Endothelial cell of umbilical vein (primary cell): ENCODE data around the gene PLEKHS1. TPM values are rescaled to one million over a fixed set of nuclear protein-coding genes. Genes with fewer than 3 reads are reported as not detected.

Experiments used
- BruUV-seq: library from RNA; stranded (reverse); fragments of 400-500 nt; replicated peaks from 2 replicates; lab custom pipeline; 2021; lab: Mats Ljungman, UMichigan
- CTCF ChIA-PET: fragments of 300-600, 350-600 bp; sonication (Branson Sonifier 250); formaldehyde crosslinking; loops from one replicate; lab custom pipeline; 2021; ENCODE audit warnings: antibody characterized with exemption, inconsistent platforms; lab: Charles Lee
- POLR2A ChIA-PET: fragments of 300-600, 350-600 bp; sonication (Branson Sonifier 250); formaldehyde crosslinking; loops from one replicate; lab custom pipeline; 2021; ENCODE audit warnings: antibody characterized with exemption, inconsistent platforms; lab: Charles Lee
- DNase-seq: peaks from one replicate; pipeline ENCODE4 v3.0.0-alpha.2; 2011; ENCODE audit warnings: low read depth, low spot score
- FAIRE-seq: peaks from 2 replicates; lab custom pipeline; 2011; peaks lifted over from hg19 to GRCh38; lab: Jason Lieb, UNC
- H2AFZ ChIP-seq: 2 replicates; pipeline ENCODE4 v1.6.0; 2012; ENCODE audit warnings: low read depth, low read length, control low read depth, inconsistent platforms
- H3K27ac ChIP-seq: 2 replicates; pipeline ENCODE4 v1.5.1; 2011; ENCODE audit warnings: low read depth, mild to moderate bottlenecking, control low read depth, low read length, moderate library complexity; ENCODE audit not compliant: insufficient read depth
- H3K27me3 ChIP-seq, 2 experiments: 2 replicates each; pipeline versions ENCODE4 v1.6.0 to v1.6.1; 2011; ENCODE audit warnings: low read length in 2 of 2, mixed read lengths in 1 of 2; ENCODE audit not compliant: control insufficient read depth in 2 of 2, insufficient read depth in 2 of 2
- H3K36me3 ChIP-seq, 2 experiments: 2 replicates in 1 of 2; 3 replicates in 1 of 2; pipeline ENCODE4 v1.5.1; 2011; ENCODE audit warnings: low read length in 2 of 2, mild to moderate bottlenecking in 1 of 2, moderate library complexity in 1 of 2; ENCODE audit not compliant: control insufficient read depth in 2 of 2, insufficient read depth in 2 of 2; ENCODE audit errors: extremely low read depth in 1 of 2
- H3K4me1 ChIP-seq: 3 replicates; pipeline ENCODE4 v1.5.1; 2011; ENCODE audit warnings: mild to moderate bottlenecking, low read length; ENCODE audit not compliant: control insufficient read depth, insufficient read depth; ENCODE audit errors: extremely low read depth
- H3K4me2 ChIP-seq: 2 replicates; pipeline ENCODE4 v1.6.1; 2011; ENCODE audit warnings: low read length, control low read depth, mixed read lengths; ENCODE audit not compliant: insufficient read depth
- H3K4me3 ChIP-seq, 3 experiments: fragments of 200-600 bp in 1 of 3; sonication (generic), shearing (Covaris generic) in 1 of 3; replicated peaks in 1 of 3; 2 replicates each; pipeline ENCODE4 v1.5.1; 2011 to 2016; ENCODE audit warnings: control low read depth in 3 of 3, low read length in 3 of 3, mild to moderate bottlenecking in 2 of 3, inconsistent platforms in 1 of 3, low read depth in 1 of 3, moderate library complexity in 1 of 3; ENCODE audit not compliant: insufficient read depth in 1 of 3
- H3K79me2 ChIP-seq: 2 replicates; pipeline ENCODE4 v1.6.0; 2012; ENCODE audit warnings: low read length, inconsistent platforms; ENCODE audit not compliant: control insufficient read depth, insufficient read depth
- H3K9ac ChIP-seq: replicated peaks from 2 replicates; pipeline ENCODE3; 2011; ENCODE audit warnings: low read length, control low read depth; ENCODE audit not compliant: insufficient read depth; ENCODE audit errors: extremely low read depth
- H3K9me1 ChIP-seq: replicated peaks from 3 replicates; pipeline ENCODE4 v1.6.0; 2011; ENCODE audit warnings: mild to moderate bottlenecking, low read length; ENCODE audit not compliant: control insufficient read depth, insufficient read depth; ENCODE audit errors: extremely low read depth
- H3K9me3 ChIP-seq: replicated peaks from 2 replicates; pipeline ENCODE4 v1.5.1; 2012; ENCODE audit warnings: low read length, inconsistent platforms; ENCODE audit not compliant: control insufficient read depth, insufficient read depth
- H4K20me1 ChIP-seq: replicated peaks from 2 replicates; pipeline ENCODE3; 2011; ENCODE audit warnings: mild to moderate bottlenecking, low read length; ENCODE audit not compliant: control insufficient read depth, insufficient read depth; ENCODE audit errors: extremely low read depth
- CTCF ChIP-seq, 2 donors: IDR thresholded peaks; 1 replicate in 1 of 2; 2 replicates in 1 of 2; pipeline ENCODE4 v1.5.1; 2011; ENCODE audit warnings: low read length in 2 of 2, mild to moderate bottlenecking in 2 of 2, moderate library complexity in 2 of 2, control low read depth in 1 of 2, inconsistent platforms in 1 of 2, low read depth in 1 of 2; ENCODE audit not compliant: insufficient read depth in 1 of 2; ENCODE audit errors: extremely low read depth in 1 of 2
- EZH2 ChIP-seq: IDR thresholded peaks from 2 replicates; pipeline ENCODE4 v1.6.1; 2012; ENCODE audit warnings: borderline replicate concordance, low read depth, mild to moderate bottlenecking, moderate library complexity, low read length, inconsistent platforms; ENCODE audit not compliant: severe bottlenecking
- FOS ChIP-seq: IDR thresholded peaks from 2 replicates; pipeline ENCODE4 v1.6.1; 2011; ENCODE audit warnings: mild to moderate bottlenecking, low read length, moderate library complexity, borderline replicate concordance; ENCODE audit not compliant: insufficient read depth
- GATA2 ChIP-seq: IDR thresholded peaks from 2 replicates; pipeline ENCODE4 v1.7.0; 2011; ENCODE audit warnings: low read depth, mild to moderate bottlenecking, moderate library complexity, mixed read lengths, low read length; ENCODE audit not compliant: insufficient read length, insufficient read depth
- JUN ChIP-seq: IDR thresholded peaks from 2 replicates; pipeline ENCODE4 v1.6.1; 2011; ENCODE audit warnings: borderline replicate concordance, low read depth; ENCODE audit not compliant: insufficient read length, insufficient read depth
- MYC ChIP-seq: IDR thresholded peaks from one replicate; pipeline ENCODE4 v1.6.1; 2011; ENCODE audit warnings: mild to moderate bottlenecking, low read depth, low read length
- POLR2A ChIP-seq: IDR thresholded peaks from 2 replicates; pipeline ENCODE4 v1.6.1; 2012; ENCODE audit warnings: low read depth, mild to moderate bottlenecking, control low read depth, low read length
- POLR2AphosphoS5 ChIP-seq: IDR thresholded peaks from 2 replicates; pipeline ENCODE4 v1.6.1; 2012; ENCODE audit warnings: low read depth, mild to moderate bottlenecking, control low read depth, low read length, moderate library complexity; ENCODE audit not compliant: insufficient read depth
- dilution Hi-C: fragments of 300-500 bp; cut with MboI; formaldehyde crosslinking; loops from one replicate; pipeline ENCODE4 v1.15.0; 2019; ENCODE audit warnings: low sequenced_read_pairs; ENCODE audit not compliant: extremely low pct_ligation_motif_present
- intact Hi-C: fragments of 100-400 bp; cut with micrococcal nuclease; formaldehyde crosslinking; loops from one replicate; pipeline ENCODE4 v1.10.0; 2022
- polyA plus RNA-seq, 4 experiments: library from polyadenylated mRNA; depleted of rRNA in 3 of 4; stranded (reverse) in 3 of 4; unstranded in 1 of 4; fragments of >200 nt; gene quantifications; 2 replicates each; pipeline versions ENCODE4 v1.2.1 to v1.2.3, GENCODE V29; 2011 to 2012; ENCODE audit warnings: missing spikeins in 1 of 4
- total RNA-seq: library from RNA; stranded (reverse); gene quantifications from 2 replicates; pipeline ENCODE4 v1.2.3, GENCODE V29; 2021
- TF ChIP-seq, protein P1 (sequence below): IDR thresholded peaks from 2 replicates; pipeline ENCODE4 v1.6.1; 2011; ENCODE audit not compliant: insufficient read depth, insufficient read length

The PLEKHS1 gene
- total and polyA plus RNA-seq, 2 donors (not counting 3 experiments of a cell fraction or from before 2014, with no cell fraction given) = not detected

DNA sequence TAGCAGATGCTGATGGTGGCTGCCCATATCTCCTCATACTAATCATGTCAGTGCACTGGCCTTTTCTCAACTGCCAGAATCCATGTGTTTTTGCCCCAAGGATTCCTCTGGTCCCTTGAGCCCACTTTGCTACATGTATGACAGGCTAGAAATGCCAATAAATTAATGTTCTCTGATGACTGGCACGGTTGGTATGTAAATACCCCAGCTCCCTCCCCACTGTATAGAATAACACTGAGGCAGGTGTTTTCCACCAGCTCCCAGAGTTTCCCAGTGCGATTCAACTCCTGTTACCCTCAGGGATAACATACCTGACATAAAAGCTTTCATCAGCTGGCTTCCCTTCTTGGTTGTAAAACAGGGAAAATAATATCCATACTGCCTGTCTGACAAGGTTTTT lies 9.0 kb upstream of the PLEKHS1 start:
- TF ChIP-seq POLR2A (no peak), GATA2 (no peak), CTCF (IDR thresholded peaks at IDR 0.05; ENCODE audit: extremely low read depth in 1 of 2, insufficient read depth in 1 of 2, low read depth in 1 of 2, low read length in 2 of 2) (no peak), EZH2 (no peak), POLR2AphosphoS5 (no peak), JUN (no peak), FOS (no peak), MYC (no peak)
- TF ChIP-seq, protein P1, sequence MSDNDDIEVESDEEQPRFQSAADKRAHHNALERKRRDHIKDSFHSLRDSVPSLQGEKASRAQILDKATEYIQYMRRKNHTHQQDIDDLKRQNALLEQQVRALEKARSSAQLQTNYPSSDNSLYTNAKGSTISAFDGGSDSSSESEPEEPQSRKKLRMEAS = no peak
- BruUV-seq = no TSS peak
- dilution Hi-C loops (no loop called here), intact Hi-C loops (no loop called here)
- Histone ChIP-seq H3K27me3 (no peaks in the 10 kb centered on the region), H3K9me3 (no peaks in the 10 kb centered on the region), H3K9ac (no peak overlapping the region), H3K4me1 (no peaks in the 10 kb centered on the region), H4K20me1 (no peaks in the 10 kb centered on the region), H3K79me2 (no peaks in the 10 kb centered on the region), H2AFZ (no peak overlapping the region), H3K4me2 (no peak overlapping the region), H3K36me3 (no peaks in the 10 kb centered on the region), H3K9me1 (no peaks in the 10 kb centered on the region), H3K27ac (no peak overlapping the region), H3K4me3 (no peak overlapping the region)
- POLR2A ChIA-PET = no interaction called here
- DNase-seq (no peak), FAIRE-seq (no peak)
- CTCF ChIA-PET = no interaction called here
